ENCODE measurements around the gene SYT3.
"Not testable (repeated sequence)": the region's sequence is repeated elsewhere in the genome, so short reads cannot be mapped to it uniquely, and the experiment has no call there.

SYT3 gene

DNA sequence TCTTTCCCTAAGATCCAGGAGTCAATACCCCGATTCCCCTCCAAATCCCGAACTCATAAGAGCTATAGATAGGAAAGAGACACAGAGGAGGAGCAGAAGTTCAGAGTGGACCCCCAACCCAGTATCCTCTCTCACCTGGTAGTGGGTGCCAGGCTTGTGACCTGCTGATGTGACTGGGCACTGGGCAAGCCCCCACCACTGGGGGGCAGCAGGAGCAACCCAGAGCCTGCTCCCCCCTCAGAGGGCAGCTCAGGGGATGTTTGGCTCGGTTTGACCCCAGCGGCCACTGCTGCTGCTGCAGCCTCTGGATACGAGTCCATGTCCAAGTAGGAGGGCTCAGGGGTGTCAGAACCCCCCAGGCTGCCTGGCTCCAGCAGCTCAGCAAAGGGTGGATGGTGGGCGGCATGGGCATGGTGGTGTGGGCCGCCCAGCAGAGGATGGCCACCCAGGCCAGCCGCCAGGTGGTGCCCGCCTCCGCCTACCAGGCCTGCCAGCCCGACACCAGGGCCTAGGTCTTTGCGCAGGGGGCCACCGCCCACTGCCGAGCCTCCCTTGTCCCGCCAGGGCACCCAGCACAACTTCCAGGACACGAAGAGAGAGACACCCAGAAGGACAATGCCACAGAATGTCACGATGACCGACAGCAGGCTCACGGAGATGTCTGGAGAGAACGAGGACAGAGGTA is 7.4 kb downstream of the SYT3 start:
- DNase-seq, result no peak

DNA sequence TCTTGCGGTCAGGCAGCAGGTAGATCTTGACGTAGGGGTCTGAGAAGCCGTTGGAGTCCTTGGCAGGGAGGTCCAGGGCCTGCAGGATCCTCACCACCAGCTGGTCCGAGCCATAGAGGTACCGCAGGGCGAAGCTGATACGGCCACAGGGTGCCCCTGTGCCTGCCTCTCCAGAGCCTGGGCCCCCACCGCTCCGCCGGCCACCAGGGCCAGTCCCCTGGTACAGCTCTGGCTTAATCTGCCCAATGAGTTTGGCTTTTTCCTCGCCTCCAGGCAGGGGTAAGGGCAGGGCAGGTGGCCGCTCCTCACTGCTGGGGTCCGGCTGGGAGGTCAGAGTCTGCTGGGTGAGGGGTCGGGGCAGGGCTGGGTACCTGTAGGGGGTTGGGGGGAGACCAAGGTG is 9.9 kb downstream of the SYT3 start:
- no peak for DNase-seq

DNA sequence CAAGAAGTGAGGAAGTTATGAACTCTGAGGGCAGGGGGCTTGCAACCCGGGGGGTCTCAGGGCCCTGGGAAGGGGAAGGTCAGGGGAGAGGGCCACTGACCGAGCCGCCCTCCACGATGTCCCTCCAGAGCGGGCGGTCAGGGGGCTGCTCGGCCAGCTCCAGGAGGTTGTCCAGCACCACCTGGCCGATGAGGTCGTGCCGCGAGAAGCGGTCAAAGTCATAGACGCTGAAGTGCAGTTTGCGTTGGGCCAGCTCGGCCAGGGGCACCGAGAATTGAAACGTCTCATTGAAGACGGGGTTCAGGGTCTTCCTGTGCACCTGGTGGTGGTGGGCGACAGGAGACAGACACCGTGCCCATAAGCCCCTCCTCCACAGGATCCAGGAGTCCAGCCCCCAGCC is 10.5 kb downstream of the SYT3 start:
- DNase-seq, result no peak

DNA sequence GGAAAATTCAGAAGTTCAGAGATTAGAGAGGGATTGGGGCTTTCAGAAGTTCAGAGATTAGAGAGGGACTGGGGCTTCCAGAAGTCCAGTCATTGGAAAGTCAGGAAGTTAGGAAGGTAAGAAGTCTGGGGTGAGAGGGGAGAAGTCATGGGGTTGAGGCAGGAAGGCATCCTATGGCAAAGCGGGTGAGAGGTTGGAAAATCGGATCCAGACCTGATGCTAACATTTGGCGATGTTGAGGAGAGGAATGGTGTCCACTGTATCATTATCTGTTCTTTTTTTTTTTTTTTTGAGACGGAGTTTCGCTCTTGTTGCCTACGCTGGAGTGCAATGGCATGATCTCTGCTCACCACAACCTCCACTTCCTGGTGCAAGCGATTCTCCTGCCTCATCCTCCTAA is 11.1 kb downstream of the SYT3 start:
- DNase-seq, result no peak

DNA sequence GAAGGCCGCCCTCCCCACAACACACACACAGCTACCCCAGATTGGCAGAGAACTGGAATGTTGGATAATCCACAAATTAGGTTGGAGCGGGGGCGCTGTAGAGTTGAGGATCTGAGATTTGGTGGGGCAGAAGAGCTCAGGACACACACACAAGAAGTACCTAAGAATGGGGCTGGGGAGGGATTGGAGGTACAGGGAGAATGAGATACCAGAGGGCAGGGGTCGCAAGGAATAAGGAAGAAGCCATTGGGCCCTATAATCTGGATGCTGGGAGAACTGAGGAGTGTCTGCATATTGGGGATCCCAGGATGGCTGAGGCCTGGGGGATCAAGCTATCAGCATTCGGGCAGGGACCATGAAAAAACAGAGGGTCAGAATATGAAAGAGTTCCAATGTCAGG is 11.5 kb downstream of the SYT3 start:
- DNase-seq, result no peak

DNA sequence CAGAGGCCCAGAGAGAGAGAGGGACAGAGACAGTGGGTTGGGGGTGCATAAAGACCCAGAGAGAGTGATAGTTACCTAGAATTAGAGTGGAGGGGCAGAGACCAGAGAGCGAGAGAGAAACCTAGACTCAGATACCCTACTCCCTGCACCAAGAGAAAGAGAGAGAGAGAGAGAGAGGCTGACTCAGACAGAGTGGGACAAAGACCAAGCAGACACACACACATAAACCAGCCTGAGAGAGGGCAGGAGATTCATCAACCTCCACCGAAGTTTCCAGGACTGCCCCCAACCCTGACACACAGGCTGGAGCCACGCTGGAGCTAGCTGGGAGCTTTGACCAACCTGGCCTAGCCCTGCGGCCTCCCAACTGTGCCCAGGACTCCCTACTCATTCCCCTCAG is 12.9 kb downstream of the SYT3 start:
- no peak for DNase-seq

DNA sequence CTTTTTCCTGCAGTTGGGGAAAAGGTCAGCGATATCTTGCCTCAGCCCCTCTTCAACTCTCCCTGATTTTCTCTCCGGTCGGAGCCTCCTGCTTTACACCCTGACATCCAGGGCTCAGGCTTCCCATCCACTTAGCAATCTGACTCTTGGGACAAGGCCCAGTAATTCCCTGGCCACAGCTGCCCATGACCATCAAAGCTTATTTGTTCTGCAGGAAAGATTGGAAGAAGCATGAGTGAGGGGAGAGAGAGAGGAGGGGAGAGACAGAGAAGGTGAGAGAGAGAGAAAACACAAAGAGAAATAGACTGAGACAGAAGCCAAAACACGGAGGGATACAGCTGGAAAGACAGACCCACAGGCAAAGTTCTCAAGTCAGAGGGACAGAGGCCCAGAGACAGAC is 13.7 kb downstream of the SYT3 start:
- no peak for DNase-seq

DNA sequence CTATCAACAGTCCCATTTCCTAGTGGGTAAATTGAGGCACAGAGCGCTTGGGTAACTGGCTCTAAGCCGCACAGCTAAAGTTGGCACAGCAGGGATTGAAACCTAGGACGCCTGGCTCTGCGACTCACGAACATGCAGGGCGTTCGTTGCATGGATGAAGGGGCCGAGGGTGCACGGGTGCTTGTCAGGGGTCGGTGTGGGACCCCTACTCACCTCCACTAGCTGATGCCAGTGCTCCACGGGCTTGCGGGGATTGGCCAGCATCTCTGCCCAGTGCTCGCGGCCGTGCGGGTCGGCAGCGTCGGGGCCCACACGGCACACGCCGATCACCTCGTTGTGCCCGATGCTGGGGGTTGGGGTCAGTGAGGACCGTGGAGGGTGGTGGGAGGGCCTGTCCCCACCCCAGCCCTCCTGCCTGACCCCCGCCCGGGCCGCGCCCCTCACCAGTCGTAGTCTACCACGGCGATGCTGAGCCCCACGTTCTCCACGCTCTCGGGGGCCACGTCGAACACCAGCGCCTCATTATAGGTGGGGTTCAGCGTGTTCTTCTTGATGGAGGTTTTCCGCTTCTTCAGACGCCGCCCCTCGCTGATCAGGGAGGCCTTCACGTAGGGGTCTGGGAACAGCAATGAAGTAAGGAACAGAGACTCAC is 14.6 kb downstream of the SYT3 start:
- no peak for DNase-seq

DNA sequence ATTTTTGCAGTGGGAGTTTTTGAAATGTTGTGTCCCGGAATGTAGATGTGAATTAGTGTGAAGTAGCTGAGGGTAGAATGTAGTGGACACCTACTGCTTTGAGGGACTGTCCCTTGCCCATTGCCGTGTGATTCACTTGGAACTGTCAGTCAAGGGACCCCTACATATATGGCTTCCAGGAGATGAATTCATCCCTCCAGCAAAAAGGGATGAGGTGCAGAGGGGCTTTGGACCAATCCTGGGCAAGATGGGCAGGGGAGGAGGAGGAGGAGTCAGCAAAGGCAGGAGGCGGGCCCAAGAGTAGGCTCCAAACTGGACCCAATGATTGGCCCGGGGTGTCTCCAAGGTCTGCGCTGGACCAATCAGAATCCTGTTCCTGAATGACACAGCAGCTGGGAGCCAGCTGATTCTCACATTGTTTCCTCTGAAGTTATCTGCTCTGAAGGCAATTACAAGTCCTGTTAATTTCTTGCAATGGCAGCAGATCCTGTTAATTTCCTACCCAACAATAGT is 19.2 kb downstream of the SYT3 start:
- not testable (repeated sequence) for DNase-seq

DNA sequence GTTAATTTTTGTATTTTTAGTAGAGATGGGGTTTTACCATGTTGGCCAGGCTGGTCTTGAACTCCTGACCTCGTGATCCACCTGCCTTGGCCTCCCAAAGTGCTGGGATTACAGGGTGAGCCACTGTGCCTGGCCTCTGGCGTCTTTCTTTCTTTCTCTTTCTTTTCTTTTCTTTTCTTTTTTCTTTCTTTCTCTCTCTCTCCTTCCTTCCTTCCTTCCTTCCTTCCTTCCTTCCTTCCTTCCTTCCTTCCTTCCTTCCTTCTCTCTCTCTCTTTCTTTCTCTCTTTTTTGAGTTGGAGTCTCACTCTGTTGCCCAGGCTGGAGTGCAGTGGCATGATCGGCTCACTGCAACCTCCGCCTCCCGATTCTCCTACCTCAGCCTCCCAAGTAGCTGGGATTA is 20.5 kb downstream of the SYT3 start:
- DNase-seq, result not testable (repeated sequence)

DNA sequence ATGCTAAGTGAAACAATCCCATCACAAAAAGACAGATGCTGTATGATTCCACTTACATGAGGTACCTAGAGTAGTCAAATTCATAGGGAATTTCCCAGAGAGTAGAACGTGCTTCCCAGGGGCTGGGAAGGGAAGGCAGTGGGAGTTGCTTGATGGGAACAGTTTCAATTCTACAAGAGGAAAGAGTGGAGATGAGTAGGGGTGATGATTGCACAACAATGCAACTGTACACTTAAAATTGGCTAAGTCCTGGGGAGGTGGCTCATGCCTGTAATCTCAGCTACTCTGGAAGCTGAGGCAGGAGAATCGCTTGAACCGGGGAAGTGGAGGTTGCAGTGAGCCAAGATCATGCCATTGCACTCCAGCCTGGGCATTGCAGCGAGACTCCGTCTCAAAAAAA is 21.3 kb downstream of the SYT3 start:
- not testable (repeated sequence) for DNase-seq

DNA sequence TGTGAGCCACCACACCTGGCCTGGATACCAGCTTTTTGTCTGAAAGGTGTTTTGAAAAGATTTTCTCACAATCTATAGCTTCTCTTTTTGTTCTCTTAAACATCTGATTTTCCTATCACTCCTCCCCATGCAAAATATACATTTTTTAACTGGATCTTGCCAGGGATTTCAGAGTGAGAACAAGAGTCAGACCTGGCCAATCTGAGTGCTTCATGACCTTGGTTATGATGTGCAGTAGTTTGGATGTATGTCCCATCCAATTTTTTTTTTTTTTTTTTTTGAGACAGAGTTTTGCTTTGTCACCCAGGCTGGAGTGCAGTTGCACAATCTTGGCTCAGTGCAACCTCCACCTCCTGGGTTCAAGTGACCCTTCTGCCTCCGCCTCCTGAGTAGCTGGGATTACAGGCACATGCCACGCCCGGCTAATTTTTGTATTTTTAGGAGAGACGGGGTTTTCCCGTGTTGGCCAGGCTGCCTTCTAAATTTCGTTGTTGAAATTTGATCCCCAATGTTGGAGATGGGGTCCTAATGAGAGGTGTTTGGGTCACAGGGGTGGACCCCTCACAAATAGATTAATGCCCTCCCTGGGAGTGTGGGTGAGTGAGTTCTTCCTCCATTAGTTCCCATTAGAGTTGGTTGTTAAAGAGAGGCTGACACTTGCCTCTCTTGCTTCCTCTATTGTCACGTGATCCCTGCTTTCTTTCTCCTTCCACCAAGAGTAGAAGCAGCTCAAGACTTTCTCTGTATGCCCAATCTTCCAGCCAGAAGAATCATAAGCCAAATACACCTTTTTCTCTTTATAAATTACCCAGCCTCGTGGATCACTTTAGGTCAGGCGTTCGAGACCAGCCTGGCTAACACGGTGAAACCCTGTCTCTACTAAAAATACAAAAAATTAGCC is 26.9 kb downstream of the SYT3 start:
- not testable (repeated sequence) for DNase-seq

DNA sequence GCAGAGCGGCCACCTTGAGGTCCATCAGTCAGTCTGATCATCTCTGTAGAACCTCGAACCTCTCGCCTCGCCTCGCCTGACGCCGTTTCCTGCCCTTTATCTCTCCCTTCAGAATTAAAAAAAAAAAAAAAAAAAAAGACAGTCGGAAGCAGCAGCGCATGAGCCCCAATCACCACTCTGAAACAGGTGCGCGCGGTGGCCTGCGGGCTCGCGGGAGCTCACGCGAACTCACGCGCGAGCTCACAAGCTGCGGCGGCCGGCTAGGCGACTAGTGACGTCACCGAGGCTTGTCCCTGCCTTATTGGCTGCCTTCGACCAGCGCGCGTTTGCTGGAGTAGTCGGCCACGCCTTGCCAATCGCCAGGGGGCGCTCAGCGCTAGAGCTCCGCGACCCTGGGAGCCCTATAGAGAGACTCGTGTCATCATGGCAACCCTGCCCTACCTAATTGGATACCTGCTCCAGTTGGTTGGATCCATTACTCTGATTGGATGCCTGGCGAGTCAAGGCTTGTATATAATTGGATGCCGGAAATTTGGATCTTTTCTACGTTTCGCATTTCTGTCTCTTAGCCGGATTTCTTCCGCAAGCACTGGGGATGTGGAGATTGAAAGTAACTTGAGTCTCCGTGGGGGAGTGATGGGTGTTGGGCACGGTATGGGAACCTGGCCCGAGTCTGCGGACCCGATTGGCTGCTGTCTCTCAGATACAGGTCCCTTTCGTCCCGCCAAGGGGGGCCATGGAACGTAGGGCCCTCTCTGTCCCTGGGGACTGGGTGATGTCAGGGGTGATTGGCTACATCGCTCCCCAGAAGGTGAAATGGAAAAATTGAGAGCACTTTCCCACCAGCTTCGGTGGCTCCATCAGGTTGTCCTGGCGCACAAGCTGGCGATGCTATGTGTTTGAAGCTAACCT is 31.6 kb downstream of the SYT3 start:
- DNase-seq, result no peak

DNA sequence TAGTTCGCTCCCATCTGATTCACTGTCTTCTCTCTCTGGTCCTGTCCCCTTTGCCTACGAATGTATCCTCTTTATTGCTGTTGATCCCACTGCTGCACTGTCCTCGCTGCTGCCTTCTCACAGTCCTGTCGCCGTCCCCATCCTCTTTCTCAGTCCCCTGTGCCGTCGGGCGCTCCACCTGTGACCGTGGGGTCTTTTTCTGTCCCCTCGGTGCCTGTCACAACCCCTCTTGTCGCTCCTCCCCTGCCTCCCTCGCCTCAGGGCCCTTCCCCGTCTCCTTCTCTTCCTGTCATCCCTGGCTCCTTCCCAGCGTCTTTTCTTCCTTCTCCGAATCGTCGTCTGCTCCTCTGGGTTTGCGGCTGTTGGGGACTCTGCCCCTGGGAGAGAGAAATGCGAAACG is 32.3 kb downstream of the SYT3 start:
- DNase-seq, result no peak

DNA sequence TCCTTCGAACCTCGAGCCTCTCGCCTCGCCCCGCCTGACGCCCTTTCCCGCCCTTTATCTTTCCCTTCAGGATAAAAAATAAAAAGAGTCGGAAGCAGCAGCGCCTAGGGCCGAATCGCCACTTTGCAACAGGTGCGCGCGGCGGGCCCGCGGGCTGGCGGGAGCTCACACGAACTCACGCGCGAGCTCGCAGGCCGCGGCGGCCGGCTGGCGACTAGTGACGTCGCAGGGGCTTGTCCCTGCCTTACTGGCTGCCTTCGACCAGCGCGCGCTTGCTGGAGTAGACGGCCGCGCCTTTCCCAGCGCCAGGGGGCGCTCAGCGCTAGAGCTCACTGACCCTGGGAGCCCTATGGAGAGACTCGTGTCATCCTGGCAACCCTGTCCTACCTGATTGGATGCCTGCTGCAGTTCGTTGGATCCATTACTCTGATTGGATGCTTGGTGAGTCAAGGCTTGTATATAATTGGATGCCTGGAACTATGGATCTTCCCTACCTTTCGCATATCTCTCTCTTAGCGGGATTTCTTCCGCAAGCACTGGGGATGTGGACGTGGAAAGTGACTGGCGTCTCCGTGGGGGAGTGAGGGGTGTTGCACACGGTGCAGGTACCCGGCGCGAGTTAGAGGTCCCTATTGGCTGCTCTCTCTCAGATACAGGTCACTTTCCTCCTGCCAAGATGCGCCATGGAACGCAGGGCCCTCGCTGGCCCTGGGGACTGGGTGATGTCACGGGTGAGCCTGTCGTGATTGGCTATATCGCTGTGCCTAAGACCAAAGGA is 33.4 kb downstream of the SYT3 start:
- not testable (repeated sequence) for DNase-seq

DNA sequence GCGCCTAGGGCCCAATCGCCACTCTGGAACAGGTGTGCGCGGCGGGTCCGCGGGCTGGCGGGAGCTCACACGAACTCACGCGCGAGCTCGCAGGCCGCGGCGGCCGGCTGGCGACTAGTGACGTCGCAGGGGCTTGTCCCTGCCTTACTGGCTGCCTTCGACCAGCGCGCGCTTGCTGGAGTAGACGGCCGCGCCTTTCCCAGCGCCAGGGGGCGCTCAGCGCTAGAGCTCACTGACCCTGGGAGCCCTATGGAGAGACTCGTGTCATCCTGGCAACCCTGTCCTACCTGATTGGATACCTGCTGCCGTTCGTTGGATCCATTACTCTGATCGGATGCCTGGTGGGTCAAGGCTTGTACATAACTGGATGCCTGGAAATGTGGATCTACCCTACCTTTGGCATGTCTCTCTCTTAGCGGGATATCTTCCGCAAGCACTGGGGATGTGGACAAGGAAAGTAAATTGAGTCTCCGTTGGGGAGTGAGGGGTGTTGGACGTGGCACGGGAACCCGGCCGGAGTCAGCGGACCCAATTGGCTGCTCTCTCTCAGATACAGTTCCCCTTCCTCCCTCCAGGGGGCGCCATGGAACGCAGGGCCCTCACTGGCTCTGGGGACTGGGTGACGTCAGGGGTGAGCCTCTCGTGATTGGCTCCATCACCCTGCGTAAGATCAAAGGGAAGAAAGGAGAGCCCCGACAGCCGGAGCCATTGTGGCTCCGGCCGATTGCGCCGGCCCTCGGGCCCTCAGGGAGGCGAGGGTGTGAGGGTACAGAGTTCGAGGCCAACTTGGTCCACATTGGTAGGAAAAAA is 35.2 kb downstream of the SYT3 start:
- DNase-seq, result not testable (repeated sequence)

DNA sequence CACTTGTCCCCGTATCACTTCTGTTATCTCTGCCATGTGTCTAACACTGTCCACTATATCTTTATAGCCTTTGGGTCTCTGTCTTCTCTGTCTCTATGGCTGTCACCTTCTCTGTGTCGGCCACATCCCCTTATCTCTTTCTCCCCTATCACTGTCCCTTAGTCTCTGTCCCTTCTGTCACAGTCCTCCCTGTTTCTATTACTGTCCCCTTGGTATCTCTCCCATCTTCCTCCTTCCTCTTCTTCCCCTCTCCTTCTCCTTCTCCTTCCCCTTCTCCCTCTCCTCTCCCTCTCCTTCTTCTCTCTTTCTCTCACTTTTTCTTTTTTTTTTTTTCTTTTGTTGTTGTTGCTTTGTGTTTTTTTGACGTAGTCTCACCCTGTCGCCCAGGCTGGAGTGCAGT is 36.7 kb downstream of the SYT3 start:
- no peak for DNase-seq

DNA sequence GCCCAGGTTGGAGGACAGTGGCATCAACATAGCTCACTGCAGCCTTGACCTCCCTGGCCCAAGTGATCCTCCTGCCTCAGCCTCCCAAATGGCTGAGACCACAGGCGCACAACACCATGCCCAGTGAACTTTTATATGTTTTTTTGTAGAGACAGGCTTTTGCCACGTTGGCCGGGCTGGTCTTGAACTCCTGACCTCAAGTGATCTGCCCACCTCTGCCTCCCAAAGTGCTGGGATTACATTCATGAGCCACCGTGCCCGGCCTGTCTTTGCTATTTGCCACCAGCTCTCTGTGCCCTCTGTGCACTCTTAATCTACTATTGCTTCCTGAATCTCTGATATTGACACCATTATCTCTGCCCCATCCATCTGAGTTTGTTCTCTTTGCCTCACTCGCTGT is 37.2 kb downstream of the SYT3 start:
- no peak for DNase-seq

DNA sequence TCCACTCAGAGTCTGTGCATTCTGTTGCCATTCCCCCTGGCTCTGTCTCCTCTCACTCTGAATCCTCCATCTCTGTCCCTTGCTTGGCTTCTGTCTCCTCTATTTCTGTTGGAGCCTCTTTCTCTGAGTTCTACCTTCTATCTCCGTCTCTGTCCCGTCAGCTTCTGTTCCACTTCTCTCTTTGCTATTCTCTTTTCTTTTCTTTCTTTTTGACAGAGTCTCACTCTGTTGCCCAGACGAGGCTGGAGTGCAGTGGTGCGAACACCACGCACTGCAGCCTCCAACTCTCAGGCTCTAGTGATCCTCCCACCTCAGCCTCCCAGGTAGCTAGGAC is 37.6 kb downstream of the SYT3 start:
- DNase-seq, result no peak

DNA sequence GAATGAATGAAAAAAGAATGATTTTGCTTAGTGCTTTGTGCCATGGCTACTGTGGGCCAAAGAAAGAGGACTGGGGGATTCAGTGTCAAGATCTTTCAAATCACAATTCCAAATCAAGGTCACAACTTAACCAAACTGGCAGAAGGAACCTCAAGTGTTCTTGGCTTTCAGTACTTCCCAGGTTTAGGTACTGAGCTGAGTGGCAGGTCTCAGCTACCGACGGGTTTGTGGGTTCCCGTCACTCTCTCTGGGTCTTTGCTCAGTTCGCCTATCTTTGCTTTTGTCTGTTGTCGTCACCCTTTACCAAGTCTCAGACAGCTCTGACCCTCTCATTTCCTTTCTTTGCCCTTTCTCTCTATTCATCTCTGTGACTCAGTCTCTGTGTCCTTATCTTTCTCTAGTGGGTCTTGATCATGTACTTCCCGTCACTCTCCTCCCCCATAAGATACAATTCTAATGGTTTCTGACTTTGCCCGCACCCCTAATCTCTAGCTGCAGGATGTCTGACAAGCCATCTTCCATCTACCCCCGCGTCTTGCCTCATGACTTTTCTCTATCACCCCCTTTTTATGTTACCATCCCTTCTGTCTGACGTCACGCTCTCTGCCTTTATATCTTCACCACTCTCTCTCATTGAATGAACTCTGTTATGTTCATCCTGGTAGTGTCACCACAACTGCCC is 38.1 kb downstream of the SYT3 start:
- DNase-seq, result no peak
